Measurements from ENCODE around the gene CNTFR.

- TF ChIP-seq CTCF (IDR thresholded peaks at IDR 0.05) (no peak), EZH2 (IDR thresholded peaks at IDR 0.05; ENCODE audit: borderline replicate concordance, insufficient read depth, low read depth, low read length, poor library complexity, severe bottlenecking) (no peak)
Observed at GRCh38 chr9:34557426-34558321, 31.9 kb downstream of the CNTFR start.

All from B cell (primary cell).